Measurements from ENCODE around the gene ZNF385C.

The ZNF385C gene

GRCh38 chr17:42130310-42130936, 32.1 kb upstream of the ZNF385C start:
- FAIRE-seq = no peak

GRCh38 chr17:42129109-42129837, 31.0 kb upstream of the ZNF385C start:
- no peak for TF ChIP-seq CTCF (IDR thresholded peaks at IDR 0.05; ENCODE audit: insufficient read depth, missing control alignments)
- no peak for FAIRE-seq
- no peak for DNase-seq (ENCODE audit: insufficient read length, low spot score)

More at GRCh38 chr17:42130310-42130936, 32.1 kb upstream of the ZNF385C start:
- TF ChIP-seq CTCF (IDR thresholded peaks at IDR 0.05; ENCODE audit: insufficient read depth, missing control alignments) = no peak
- DNase-seq (ENCODE audit: insufficient read length, low spot score) = no peak

- TF ChIP-seq CTCF (IDR thresholded peaks at IDR 0.05; ENCODE audit: insufficient read depth, missing control alignments) = no peak
- FAIRE-seq (no peak), DNase-seq (ENCODE audit: insufficient read length, low spot score) (no peak)
Measured at GRCh38 chr17:42127414-42127813, 29.1 kb upstream of the ZNF385C start.

GRCh38 chr17:42126836-42127235, 28.6 kb upstream of the ZNF385C start:
- FAIRE-seq (no peak), DNase-seq (ENCODE audit: insufficient read length, low spot score) (no peak)
- no peak for TF ChIP-seq CTCF (IDR thresholded peaks at IDR 0.05; ENCODE audit: insufficient read depth, missing control alignments)

- FAIRE-seq = no peak
- no peak for TF ChIP-seq CTCF (IDR thresholded peaks at IDR 0.05; ENCODE audit: insufficient read depth, missing control alignments)
- DNase-seq (ENCODE audit: insufficient read length, low spot score) = no peak
Measured at GRCh38 chr17:42125565-42125964, 27.3 kb upstream of the ZNF385C start.

GRCh38 chr17:42124256-42124655, 26.0 kb upstream of the ZNF385C start:
- DNase-seq (ENCODE audit: insufficient read length, low spot score) = no peak
- no peak for FAIRE-seq
- no peak for TF ChIP-seq CTCF (IDR thresholded peaks at IDR 0.05; ENCODE audit: insufficient read depth, missing control alignments)

All from D721Med (cell line).